ENCODE measurements around the gene FAAP100.

FAAP100 gene

DNA sequence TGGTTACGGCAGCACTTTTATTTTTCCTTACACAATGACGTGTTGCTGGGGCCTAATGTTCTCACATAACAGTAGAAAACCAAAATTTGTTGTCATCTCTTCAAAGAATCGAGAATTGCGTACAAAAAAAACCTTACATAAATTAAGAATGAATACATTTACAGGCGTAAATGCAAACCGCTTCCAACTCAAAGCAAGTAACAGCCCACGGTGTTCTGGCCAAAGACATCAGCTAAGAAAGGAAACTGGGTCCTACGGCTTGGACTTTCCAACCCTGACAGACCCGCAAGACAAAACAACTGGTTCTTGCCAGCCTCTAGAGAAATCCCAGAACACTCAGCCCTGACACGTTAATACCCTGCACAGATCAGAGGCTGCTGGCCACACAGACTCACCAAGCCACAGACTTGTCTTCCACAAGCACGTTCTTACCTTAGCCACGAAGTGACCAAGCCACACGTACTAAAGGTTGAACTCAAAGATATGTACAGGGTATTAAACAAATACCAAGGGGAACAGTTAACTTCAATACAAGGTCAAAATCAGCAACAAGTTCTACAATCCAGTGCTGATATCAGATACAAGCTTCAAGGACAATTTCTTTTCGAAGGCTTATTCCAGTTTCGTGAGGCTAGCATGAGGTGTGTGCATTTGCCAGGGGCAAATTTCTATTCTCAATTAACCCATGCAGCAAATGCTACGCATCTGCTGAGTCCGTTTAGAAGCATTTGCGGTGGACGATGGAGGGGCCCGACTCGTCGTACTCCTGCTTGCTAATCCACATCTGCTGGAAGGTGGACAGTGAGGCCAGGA is 42.0 kb downstream of the FAAP100 start:
- no peak for DNase-seq

DNA sequence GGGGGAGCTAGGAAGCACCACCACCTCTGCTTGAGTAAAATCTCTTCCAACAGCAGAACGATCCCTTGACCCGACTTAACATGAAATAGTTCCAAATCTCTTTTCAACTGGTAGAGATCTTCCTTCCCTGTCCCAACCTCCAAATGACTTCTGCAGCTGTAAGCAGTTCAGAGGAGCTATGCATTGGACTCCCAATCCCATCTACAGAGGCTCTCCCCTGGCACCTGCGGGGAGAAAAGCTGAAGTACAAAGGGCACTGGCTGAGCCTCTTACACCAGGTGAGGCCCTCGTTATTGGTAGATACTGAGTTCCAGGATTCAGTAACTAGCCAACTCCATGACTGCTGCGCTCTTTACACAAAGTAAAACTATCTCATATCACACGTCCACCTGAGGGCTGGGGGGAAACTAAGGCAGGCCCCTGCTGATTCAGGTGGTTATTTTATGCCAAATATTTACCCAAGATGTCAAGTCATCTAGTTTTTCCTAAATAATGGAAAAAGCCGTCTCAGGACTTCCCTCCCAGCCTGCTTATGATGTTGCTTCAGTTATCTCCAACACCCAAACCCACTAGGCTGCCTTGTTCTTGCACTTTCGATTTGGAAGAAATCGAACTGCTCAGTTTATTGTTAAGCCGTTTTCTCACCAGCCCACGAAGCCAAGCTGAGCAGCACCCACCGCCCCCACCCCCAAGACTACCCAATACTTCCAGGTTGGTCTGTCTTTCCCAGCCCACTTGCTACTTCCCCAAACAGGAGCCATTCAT is 42.8 kb downstream of the FAAP100 start:
- DNase-seq: no peak

DNA sequence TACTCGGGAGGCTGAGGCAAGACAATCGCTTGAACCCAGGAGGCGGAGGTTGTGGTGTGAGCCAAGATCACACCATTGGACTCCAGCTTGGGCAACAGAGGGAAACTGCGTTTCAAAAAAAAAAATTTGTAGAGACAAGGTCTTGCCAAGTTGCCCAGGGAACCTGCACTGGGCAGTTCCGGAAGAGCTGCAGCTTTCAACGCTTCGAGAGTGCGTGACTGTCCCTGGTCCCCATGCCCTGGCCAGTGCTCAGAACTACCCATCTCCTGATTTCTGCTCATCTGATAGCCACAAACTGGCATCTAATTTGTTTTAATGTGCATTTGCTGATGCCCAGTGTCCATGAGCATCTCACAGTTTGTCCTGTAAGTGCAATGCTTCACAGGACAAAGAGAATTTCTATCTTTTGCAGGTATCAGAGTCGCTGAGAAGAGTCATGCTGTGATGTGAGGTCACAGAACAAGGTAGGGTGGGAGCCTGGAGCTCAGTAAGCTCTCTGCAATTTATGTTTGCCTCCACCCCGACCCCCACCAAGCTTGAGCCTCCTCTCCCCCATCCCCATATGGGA is 43.4 kb downstream of the FAAP100 start:
- DNase-seq: peak; percentile 51

DNA sequence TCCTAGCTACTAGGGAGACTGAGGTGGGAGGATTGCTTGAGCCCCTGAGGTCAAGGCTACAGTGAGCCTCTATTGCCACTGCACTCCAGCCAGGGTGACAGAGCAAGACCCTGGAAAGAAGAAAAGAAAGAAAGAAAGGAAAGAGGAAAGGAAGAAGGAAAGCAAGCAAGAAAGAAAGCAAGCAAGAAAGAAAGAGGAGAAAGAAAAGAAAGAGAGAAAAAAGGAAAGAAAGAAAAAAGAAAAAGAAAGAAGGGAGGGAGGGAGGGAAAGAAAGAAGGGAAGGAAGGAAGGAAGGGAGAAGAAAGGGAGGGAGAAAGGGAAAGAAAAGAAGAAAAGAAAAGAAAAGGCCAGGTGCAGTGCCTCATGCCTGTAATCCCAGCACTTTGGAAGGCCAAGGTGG is 48.5 kb downstream of the FAAP100 start:
- no peak for DNase-seq

DNA sequence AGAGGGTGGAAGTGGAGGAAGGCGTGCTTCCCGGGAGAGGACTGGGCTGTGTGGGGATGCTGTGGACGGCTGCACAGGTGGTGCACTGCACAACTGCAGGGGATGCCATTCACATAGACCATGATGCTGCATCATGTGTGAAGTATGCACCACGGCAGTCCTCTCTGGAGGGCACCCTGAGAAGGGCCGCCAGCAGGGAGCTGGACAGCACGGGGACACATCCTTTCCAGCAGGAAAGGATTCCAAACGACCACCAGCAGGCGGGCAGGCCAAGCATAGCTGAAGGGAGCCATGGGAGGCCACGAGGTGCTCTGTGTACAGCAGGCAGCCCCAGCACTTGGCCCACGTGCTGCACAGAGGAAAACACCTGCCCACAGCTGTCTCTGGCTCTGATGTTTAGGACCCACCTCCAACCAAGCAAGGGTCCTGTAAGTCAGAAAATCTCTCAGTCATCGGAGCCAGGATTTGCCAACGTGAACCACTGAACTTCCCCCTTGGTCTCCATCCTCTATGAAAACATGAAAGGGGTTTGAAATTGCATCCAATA is 49.6 kb downstream of the FAAP100 start:
- DNase-seq: no peak

DNA sequence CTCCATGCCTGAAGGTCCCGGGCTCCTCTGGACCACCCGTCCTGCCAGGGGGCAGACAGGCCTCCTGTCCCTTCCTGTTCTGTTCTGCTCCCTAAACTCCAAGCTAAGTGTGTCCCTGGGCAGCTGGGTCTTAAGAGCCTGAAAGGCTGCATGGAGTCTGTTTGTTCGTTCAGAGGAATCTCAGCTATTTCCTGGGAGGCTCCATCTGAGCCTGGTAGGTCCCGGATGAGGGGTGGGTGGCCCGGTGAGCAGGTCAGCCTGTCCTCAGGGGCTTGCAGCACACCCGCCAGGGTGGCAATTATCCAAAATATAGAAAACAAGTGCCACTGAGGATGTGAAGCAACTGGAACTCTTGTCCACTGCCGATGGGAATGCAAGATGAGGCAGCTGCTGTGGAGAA is 52.1 kb downstream of the FAAP100 start:
- DNase-seq: no peak

DNA sequence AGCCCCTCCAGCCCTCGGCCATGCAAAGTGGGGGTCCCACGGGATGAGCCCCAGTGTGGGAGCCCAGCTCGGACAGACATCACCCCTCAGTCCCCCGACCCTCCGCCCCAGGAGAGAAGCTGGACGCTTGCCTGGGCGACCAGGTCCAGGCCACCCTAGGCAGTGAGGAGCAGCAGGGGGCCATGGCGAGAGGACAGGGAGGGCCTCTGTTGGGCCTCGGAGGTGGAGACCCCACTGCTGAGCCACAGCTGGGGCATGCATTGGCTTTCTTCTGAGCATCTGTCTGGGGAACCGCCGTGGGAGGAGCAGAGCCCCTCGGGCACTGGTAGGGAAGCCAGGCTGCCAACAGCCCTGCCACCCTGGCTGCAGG is 52.6 kb downstream of the FAAP100 start:
- no peak for DNase-seq

DNA sequence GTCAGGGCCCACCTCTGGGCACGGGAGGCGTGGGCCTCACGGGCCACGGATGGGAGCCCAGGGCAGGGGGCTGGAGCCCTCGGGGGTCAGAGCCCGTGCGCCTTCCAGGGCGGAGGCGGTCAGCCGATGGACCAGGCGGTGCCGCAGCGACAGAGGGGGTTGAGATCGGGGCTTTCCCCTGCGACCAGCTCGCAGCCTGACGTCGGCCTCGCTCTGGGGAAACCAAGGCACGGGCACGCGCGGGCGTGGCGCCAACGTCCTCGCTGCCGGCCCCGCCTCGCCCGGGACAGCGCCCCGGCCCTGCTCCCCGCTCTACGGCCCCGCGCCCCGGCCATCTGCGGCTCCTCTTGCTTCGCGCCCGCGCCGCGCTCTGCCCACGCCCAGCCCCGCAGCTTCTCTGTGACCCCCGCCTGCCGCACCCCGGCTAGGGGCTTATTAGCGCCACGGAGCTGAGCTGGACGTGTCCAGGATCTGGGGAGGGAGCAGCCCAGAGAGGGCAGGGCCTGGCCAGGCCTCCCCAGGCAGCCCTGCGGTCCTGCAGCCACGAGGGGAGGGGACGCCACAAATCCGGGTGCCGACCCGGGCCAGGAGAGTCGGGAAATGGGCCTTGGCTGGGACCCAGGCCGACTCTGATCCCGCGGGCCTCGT is 53.1 kb downstream of the FAAP100 start:
- no peak for DNase-seq

DNA sequence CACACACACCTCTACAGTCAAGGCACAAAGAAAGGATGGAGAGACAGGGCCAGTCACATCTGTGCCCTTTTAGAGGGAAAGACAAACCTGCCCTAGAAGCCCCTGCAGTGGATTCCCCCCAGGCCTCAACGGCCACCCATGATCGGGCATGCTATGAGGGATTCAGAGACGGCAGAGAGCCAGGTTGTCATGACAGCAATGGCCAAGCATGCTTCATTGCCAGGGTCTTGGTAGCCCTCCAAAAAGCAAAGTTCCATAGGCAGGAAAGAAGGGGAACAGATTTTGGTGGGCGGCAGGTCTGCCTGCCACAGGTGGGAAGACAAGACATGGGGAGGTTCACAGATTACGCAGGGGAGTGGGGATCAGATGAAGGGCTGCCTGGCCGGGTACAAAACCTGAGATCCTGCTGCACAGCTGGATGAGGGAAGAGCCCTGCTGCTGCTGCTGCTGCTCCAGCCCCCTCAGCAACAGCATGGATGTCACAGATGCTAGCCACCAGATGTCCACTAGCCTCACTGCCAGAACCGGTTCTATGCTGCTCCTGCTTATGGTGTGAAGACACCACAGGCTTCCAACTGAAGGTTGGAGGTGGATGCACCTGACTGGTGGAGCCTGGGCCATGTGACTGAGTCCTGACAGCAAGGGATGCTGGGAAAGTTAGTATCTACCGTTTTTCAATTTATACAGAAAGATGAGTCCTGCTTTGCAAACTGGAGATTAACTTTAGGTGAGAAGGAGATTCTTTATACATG is 57.4 kb downstream of the FAAP100 start:
- DNase-seq: peak; percentile 89

DNA sequence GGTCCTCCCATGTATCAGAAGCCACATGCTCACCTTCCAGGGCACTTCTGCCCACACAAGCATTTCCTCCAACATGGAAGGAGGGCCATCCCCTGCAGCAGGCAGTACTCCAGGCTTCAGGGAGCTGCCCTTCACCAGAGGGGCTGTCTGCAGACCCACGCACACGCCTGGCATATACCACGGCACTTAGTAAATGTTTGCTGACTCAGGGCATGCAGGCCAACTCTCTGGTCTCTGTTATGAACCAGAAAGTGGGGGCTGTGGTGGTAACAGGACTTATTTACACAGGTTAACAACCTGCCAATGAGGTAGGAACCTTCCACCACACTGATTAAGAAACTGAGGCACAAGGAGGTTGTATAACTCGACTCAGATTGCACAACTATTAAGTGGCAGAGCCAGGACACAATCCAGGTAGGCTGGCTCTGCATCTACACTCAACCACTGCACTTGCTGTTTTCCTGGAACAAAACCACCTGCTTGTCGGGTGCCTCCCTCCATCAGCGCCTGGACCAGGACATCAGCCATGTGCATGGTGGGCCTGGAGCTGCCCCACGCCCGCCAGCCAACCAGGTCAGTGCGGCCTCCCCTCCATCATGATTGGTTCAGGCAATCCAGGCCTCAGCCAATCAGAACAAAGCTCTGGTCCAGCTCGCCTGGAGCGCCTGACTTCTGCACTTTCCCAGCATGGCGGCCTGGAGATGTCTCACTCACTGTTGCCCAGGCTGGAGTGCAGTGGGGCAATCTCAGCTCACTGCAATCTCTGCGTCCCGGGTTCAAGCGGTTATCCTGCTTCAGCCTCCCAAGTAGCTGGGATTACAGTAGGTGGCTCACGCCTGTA is 58.7 kb downstream of the FAAP100 start:
- DNase-seq: no peak

DNA sequence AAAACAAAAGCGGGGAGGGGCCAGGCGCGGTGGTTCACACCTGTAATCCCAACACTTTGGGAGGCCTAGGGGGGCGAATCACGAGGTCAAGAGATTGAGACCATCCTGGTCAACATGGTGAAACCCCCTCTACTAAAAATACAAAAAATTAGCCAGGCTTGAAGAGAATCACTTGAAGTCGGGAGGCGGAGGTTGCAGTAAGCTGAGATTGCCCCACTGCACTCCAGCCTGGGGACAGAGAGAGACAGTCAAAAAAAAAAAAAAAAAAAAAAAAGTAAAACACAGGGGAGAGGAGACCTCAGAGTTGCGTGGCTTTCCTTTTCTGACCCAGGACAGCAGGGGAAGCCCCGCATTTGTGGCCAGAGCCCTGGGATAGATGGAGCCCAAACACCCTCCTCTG is 59.4 kb downstream of the FAAP100 start:
- DNase-seq: no peak

DNA sequence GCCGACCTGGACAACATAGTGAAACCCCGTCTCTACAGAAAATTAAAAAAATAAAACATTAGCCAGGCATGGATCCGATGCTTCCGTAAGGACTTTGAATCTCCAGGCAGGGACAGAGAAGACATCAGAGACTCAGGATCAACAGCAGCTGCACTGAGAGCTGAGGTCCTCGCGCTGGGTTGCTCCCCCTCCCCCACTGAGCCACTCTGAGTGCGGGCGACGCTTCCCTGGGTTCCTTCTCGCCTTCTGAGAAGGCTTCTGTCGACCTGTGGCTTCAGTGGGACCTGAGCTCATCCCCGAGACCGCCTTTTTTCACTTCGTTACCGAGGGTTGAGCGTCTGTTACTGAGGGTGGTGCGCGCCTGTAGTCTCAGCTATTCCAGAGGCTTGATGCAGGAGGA is 60.0 kb downstream of the FAAP100 start:
- DNase-seq: no peak

DNA sequence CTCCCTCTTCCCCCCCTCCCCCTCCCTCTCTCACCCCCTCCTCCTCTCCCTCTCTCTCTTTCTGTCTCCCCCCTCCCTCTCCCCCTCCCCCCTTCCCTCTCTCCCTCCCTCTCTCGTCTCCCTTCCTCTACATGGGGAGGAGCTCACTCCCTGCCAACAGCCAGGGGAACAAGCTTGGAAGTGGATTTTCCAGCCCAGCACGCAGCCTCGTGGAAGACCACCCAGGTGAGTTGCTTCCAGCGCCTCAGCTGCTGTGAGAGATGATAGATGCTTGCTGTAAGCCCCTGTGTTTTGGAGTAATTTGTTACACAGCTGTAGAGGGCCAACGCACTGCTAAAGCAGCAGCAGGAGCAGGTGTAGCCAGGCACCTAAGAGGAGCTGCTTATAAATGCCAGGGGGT is 60.4 kb downstream of the FAAP100 start:
- DNase-seq: no peak

DNA sequence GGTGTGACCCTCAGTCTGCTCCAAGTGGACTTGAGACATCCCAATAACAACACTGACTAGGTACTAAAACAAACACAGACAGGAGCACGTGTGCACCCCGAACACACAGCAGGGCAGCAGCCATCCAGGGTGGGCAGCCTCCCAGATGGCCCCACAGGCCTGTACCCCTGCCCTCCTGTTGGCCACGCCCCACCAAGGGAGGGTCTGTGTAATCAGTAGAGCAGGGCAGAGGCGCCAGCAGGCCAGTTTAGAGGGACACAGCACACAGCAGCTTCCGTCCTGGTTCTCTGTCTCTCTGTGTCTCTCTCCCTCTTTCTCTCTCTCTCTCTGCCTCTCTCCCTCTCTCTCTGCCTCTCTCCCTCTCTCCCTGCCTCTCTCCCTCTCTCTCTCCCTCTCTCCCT is 61.0 kb downstream of the FAAP100 start:
- DNase-seq: no peak

DNA sequence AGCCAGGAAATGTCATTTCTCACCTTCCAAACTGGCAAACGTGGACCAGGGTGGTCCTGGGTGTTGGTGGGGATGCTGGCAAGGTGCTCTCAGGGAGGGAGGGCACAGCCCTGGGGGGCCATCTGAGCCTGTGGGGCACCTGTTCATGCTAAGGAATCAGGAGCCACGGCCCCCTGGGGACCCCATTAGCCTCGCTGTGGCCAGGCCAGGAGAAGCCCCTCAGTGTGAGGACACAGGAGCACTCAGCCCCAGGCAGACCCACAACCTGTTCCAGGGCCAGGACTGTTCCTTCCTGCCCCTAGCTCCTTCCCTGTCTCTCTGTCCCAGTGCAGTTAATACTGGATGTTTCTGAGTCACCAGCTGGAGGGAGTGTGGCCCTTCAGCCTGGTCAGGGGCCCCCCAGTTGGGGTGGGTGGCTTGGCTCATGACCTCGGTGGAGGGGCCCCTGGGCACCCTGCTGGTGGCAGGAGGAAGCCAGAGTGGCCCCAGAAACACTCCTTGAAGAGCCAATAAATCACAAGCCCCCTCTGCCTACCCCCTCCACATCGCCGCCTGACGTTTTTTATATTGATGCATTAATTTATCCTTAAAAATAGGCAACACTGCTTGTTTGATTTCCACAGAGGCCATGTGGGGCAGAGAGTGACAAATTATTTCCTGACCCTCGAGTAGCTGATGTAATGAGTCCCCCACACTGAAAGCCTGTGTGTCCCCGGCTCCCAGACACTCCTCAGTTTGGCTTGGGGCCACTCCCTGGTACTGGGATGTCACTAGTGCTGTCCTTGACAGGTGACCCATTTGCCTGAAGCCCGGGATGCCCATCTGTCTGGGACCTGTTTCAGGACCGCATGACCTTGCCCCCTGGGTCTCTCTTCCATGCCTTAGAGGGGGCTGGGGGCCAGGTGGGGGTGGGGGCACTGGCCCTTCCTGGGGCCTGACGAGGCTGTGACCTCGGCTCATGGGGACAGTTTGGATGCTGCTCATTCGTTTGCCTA is 61.9 kb downstream of the FAAP100 start:
- DNase-seq: no peak
